Thymus (tissue), 11 donors: ENCODE results near the gene CDC42EP1. TPM values are rescaled to one million over a fixed set of nuclear protein-coding genes. Genes with fewer than 3 reads are reported as not detected.
"Not testable (repeated sequence)": the region's sequence is repeated elsewhere in the genome, so short reads cannot be mapped to it uniquely, and the experiment has no call there.

Experiments
- DNase-seq, 9 donors: peaks; one replicate each; pipeline ENCODE4 v3.0.0-alpha.2; 2013; ENCODE audit warnings: low spot score in 9 of 9, low read depth in 6 of 9, missing footprints in 1 of 9
- H3K27ac ChIP-seq, 2 donors: one replicate each; pipeline ENCODE4 v1.5.1; 2013; ENCODE audit warnings: control low read depth in 1 of 2, low read depth in 1 of 2, low read length in 1 of 2, mild to moderate bottlenecking in 1 of 2, moderate library complexity in 1 of 2
- H3K27me3 ChIP-seq, 2 donors: one replicate each; pipeline ENCODE4 v1.5.1; 2013; ENCODE audit warnings: low read length in 1 of 2; ENCODE audit not compliant: control insufficient read depth in 2 of 2, insufficient read depth in 1 of 2
- H3K36me3 ChIP-seq, 2 donors: one replicate each; pipeline ENCODE4 v1.5.1; 2013; ENCODE audit warnings: low read length in 1 of 2, mild to moderate bottlenecking in 1 of 2, moderate library complexity in 1 of 2; ENCODE audit not compliant: control insufficient read depth in 2 of 2, insufficient read depth in 2 of 2
- H3K4me1 ChIP-seq, 2 donors: one replicate each; pipeline ENCODE4 v1.5.1; 2013; ENCODE audit warnings: low read length in 2 of 2; ENCODE audit not compliant: control insufficient read depth in 2 of 2, insufficient read depth in 2 of 2
- H3K4me3 ChIP-seq, 2 donors: one replicate each; pipeline ENCODE4 v1.5.1; 2013; ENCODE audit warnings: low read length in 2 of 2, control low read depth in 1 of 2, mild to moderate bottlenecking in 1 of 2
- H3K9me3 ChIP-seq, 2 donors: one replicate each; pipeline ENCODE4 v1.5.1; 2013; ENCODE audit warnings: low read length in 1 of 2, mild to moderate bottlenecking in 1 of 2; ENCODE audit not compliant: control insufficient read depth in 2 of 2, insufficient read depth in 1 of 2
- WGBS: extraction: QIAGEN DNeasy Blood & Tissue Kit; methylation state at CpG from one replicate; pipeline ENCODE4 v1.1.7; 2013; 5-methylcytosine and 5-hydroxymethylcytosine counted together
- polyA plus RNA-seq: library from polyadenylated mRNA; stranded (reverse); fragments of 200-250 nt; gene quantifications from one replicate; pipeline ENCODE4 v1.2.3, GENCODE V29; 2013
- total RNA-seq: library from RNA; stranded (reverse); fragments of 120-200 nt; gene quantifications from one replicate; pipeline ENCODE4 v1.2.4, GENCODE V29; 2013
- donor health status: healthy.

CDC42EP1 gene
- total and polyA plus RNA-seq, 2 donors, result 1.7 to 5.8 TPM

GRCh38 chr22:37527952-37528351 lies 32.3 kb upstream of the CDC42EP1 start:
- not testable (repeated sequence) for DNase-seq, H3K4me1 ChIP-seq, H3K9me3 ChIP-seq, H3K4me3 ChIP-seq, H3K27ac ChIP-seq, H3K36me3 ChIP-seq
- peaks cover 3 to 22% of the 10 kb centered on the region in 2 donors for H3K27me3 ChIP-seq
- 93% methylated on average over 9 of the region's 9 CpGs for WGBS

DNA sequence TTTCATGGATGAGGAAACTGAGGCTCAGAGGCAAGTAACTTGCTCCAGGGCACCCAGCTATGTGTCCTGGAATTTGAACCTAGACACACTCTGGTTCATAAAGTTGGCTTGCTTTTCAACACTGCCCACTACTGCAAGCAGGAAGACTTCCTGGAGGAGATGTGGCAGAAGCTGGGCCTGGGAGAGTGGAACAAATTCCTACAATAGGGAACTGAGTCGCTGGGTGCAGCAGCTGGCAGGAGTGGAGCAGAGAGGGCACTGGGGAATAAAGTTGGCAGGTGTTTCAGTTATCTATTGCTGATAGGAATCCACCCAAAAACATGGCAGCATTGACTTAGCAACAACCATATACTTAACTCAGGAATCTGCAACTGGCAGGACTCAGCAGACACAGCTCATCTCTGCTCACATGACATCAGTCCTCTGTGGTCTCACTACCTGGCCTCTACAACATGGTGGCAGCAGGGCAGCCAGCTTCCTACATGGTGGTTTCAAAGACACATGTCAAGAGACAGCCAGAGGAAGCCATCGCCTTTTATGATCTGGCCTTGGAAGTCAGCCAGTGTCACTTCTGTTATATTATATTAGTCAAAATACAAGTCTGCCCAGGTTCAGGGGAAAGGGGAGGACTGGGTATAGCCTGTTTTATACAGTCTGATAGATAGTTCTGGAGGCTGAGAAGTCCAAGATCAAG lies 30.5 kb upstream of the CDC42EP1 start:
- Histone ChIP-seq H3K27ac (no peak overlapping the region), H3K27me3 (peaks cover 0 to 14% of the 10 kb centered on the region in 2 donors), H3K4me1 (no peaks in the 10 kb centered on the region), H3K9me3 (peaks cover 0 to 3% of the 10 kb centered on the region in 2 donors), H3K36me3 (no peaks in the 10 kb centered on the region), H3K4me3 (no peak overlapping the region)
- peak in 1 of 9 donors; percentile 16 for DNase-seq
- WGBS, result 63% methylated on average over 2 of the region's 2 CpGs

GRCh38 chr22:37533995-37534394 lies 26.3 kb upstream of the CDC42EP1 start:
- peaks cover 0 to 3% of the 10 kb centered on the region in 2 donors for H3K9me3 ChIP-seq
- H3K27me3 ChIP-seq, result peaks cover 0 to under 1% of the 10 kb centered on the region in 2 donors
- DNase-seq, result peak in 1 of 9 donors; percentile 22
- H3K4me1 ChIP-seq, result peaks cover 0 to 10% of the 10 kb centered on the region in 2 donors
- WGBS, result 6% methylated on average over 9 of the region's 9 CpGs
- no peak overlapping the region for H3K4me3 ChIP-seq
- H3K27ac ChIP-seq, result no peak overlapping the region
- H3K36me3 ChIP-seq, result no peaks in the 10 kb centered on the region

DNA sequence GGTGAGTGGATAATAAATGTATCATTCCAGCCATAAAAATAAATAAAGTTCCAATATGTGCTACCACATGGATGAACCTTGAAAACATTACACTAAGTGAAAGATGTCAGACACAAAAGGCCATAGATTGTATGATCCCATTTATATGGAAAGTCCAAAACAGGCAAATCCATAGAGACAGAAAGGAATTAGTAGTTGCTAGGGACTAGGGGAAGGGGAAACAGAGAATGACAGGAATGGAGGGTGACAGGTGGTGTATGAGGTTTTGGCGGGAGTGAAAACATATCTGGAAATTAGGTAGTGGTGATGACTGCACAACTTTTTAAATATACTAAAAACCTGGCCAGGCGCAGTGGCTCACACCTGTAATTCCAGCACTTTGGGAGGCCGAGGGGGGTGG lies 25.8 kb upstream of the CDC42EP1 start:
- peaks cover 0 to 3% of the 10 kb centered on the region in 2 donors for H3K9me3 ChIP-seq
- H3K27ac ChIP-seq, result no peak overlapping the region
- H3K36me3 ChIP-seq, result no peaks in the 10 kb centered on the region
- WGBS, result 87% methylated on average over 3 of the region's 3 CpGs
- no peak overlapping the region for H3K4me3 ChIP-seq
- peaks cover 0 to 10% of the 10 kb centered on the region in 2 donors for H3K4me1 ChIP-seq
- H3K27me3 ChIP-seq, result peaks cover 0 to 5% of the 10 kb centered on the region in 2 donors
- no peak for DNase-seq

- Histone ChIP-seq H3K27me3 (peaks cover 0 to 11% of the 10 kb centered on the region in 2 donors), H3K36me3 (no peaks in the 10 kb centered on the region), H3K9me3 (no peaks in the 10 kb centered on the region), H3K27ac (no peak overlapping the region), H3K4me3 (no peak overlapping the region), H3K4me1 (peaks cover 0 to 10% of the 10 kb centered on the region in 2 donors)
- no peak for DNase-seq
- 95% methylated on average over 6 of the region's 6 CpGs for WGBS
These were observed 25.1 kb upstream of the CDC42EP1 start for GRCh38 chr22:37535159-37535558.

GRCh38 chr22:37538590-37539357 lies 21.5 kb upstream of the CDC42EP1 start:
- no peak overlapping the region for H3K27ac ChIP-seq
- WGBS, result 30% methylated on average over 20 of the region's 20 CpGs
- H3K4me1 ChIP-seq, result peaks cover 0 to 10% of the 10 kb centered on the region in 2 donors
- no peak overlapping the region for H3K4me3 ChIP-seq
- peaks cover 0 to 25% of the 10 kb centered on the region in 2 donors for H3K27me3 ChIP-seq
- no peaks in the 10 kb centered on the region for H3K9me3 ChIP-seq
- DNase-seq, result peak; percentile 62 to 89 (median 70)
- H3K36me3 ChIP-seq, result no peaks in the 10 kb centered on the region

DNA sequence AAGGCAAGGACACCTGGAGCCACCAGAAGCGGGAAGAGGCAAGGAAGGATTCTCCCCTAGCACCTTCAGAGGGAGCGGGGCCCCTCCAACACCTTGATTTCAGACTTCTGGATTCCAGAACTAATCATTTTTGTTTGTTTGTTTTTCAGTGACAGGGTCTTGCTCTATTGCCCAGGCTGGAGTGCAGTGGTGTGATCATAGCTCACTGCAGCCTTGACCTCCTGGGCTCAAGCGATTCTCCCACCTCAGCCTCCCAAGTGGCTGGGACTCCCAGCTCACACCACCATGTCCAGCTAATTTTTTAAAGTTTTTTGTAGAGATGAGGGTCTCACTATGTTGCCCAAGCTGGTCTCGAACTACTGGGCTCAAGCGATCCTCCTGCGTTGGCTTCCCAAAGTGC lies 20.5 kb upstream of the CDC42EP1 start:
- DNase-seq, H3K4me3 ChIP-seq, H3K36me3 ChIP-seq, H3K4me1 ChIP-seq, H3K9me3 ChIP-seq, H3K27ac ChIP-seq: not testable (repeated sequence)
- 90% methylated on average over 6 of the region's 6 CpGs for WGBS
- H3K27me3 ChIP-seq, result peaks cover 0 to 35% of the 10 kb centered on the region in 2 donors

- 97% methylated on average over 4 of the region's 4 CpGs for WGBS
- not testable (repeated sequence) for H3K9me3 ChIP-seq, H3K27ac ChIP-seq, H3K36me3 ChIP-seq, DNase-seq, H3K4me3 ChIP-seq
- peaks cover 0 to 22% of the 10 kb centered on the region in 2 donors for H3K4me1 ChIP-seq
- H3K27me3 ChIP-seq, result peaks cover 2 to 60% of the 10 kb centered on the region in 2 donors
These were observed 17.9 kb upstream of the CDC42EP1 start for GRCh38 chr22:37542416-37542815.

GRCh38 chr22:37542959-37543358 lies 17.3 kb upstream of the CDC42EP1 start:
- Histone ChIP-seq H3K9me3 (no peaks in the 10 kb centered on the region), H3K27ac (no peak overlapping the region), H3K4me3 (no peak overlapping the region), H3K4me1 (peaks cover 0 to 19% of the 10 kb centered on the region in 2 donors), H3K27me3 (peaks cover 2 to 60% of the 10 kb centered on the region in 2 donors), H3K36me3 (no peaks in the 10 kb centered on the region)
- no peak for DNase-seq
- WGBS, result 91% methylated on average over 7 of the region's 7 CpGs
